PC-3 (cell line): Measurements from ENCODE around the gene PTGDS. TPM values are rescaled to one million over a fixed set of nuclear protein-coding genes. Genes with fewer than 3 reads are reported as not detected.

ENCODE experiments used
- ATAC-seq: fragments of 200-7000 bp; cut with Tn5 transposase; 2 replicates; pipeline ENCODE4 v1.9.1; 2020; ENCODE audit warnings: mild to moderate bottlenecking, moderate library complexity
- BruUV-seq: library from RNA; stranded (reverse); fragments of 400-500 nt; replicated peaks from 2 replicates; lab custom pipeline; 2021; lab: Mats Ljungman, UMichigan
- CTCF ChIA-PET: fragments of 300-600 bp; sonication (Branson Sonifier 250); formaldehyde crosslinking; loops from one replicate; lab custom pipeline; 2022; ENCODE audit warnings: antibody characterized with exemption; lab: Charles Lee
- POLR2A ChIA-PET: fragments of 300-600 bp; sonication (Branson Sonifier 250); formaldehyde crosslinking; loops from one replicate; lab custom pipeline; 2022; ENCODE audit warnings: antibody characterized with exemption; ENCODE audit not compliant: unreplicated experiment; lab: Charles Lee
- DNase-seq: peaks from one replicate; pipeline ENCODE4 v3.0.0-alpha.2; 2015
- H2AFZ ChIP-seq: fragments of 300-600 bp; sonication (generic); 2 replicates; pipeline ENCODE4 v1.6.0; 2016; ENCODE audit warnings: antibody characterized with exemption, low read length
- H3F3A ChIP-seq: fragments of 300-600 bp; sonication (generic); one replicate; pipeline ENCODE4 v1.6.0; 2017; ENCODE audit warnings: antibody characterized with exemption, low read length, control low read depth, mild to moderate bottlenecking; ENCODE audit not compliant: unreplicated experiment
- H3K27ac ChIP-seq: fragments of 300-600 bp; sonication (generic); 2 replicates; pipeline ENCODE4 v1.5.1; 2016; ENCODE audit warnings: mild to moderate bottlenecking, low read length
- H3K27me3 ChIP-seq: fragments of 300-600 bp; sonication (generic); 2 replicates; pipeline ENCODE4 v1.6.1; 2016; ENCODE audit warnings: low read length, mixed read lengths
- H3K36me3 ChIP-seq: fragments of 300-600 bp; sonication (generic); 2 replicates; pipeline ENCODE4 v1.6.1; 2016; ENCODE audit warnings: low read depth, mixed run types, low read length, mixed read lengths
- H3K4me1 ChIP-seq: fragments of 300-600 bp; sonication (generic); 2 replicates; pipeline ENCODE4 v1.5.1; 2016; ENCODE audit warnings: low read length; ENCODE audit not compliant: insufficient read depth
- H3K4me2 ChIP-seq: fragments of 300-600 bp; sonication (generic); 2 replicates; pipeline ENCODE4 v1.6.0; 2016; ENCODE audit warnings: low read length
- H3K4me3 ChIP-seq: fragments of 300-600 bp; sonication (generic); 2 replicates; pipeline ENCODE4 v1.5.1; 2016; ENCODE audit warnings: mild to moderate bottlenecking, low read length, mixed read lengths
- H3K79me2 ChIP-seq: fragments of 300-600 bp; sonication (generic); 2 replicates; pipeline ENCODE4 v1.6.1; 2017; ENCODE audit warnings: low read length, mixed read lengths
- H3K9ac ChIP-seq: fragments of 300-600 bp; sonication (generic); 2 replicates; pipeline ENCODE4 v1.6.0; 2016; ENCODE audit warnings: mild to moderate bottlenecking, low read length
- H3K9me2 ChIP-seq: fragments of 300-600 bp; sonication (generic); replicated peaks from 2 replicates; pipeline ENCODE4 v1.6.1; 2016; ENCODE audit warnings: mixed run types, low read length, mixed read lengths
- H3K9me3 ChIP-seq: fragments of 300-600 bp; sonication (generic); 2 replicates; pipeline ENCODE4 v1.6.1; 2016; ENCODE audit warnings: low read length, mixed read lengths
- H4K20me1 ChIP-seq: fragments of 300-600 bp; sonication (generic); 2 replicates; pipeline ENCODE4 v1.6.1; 2016; ENCODE audit warnings: low read length, mixed read lengths
- EZH2 ChIP-seq: fragments of 300-600 bp; sonication (generic); IDR thresholded peaks from one replicate; pipeline ENCODE4 v1.6.1; 2017; ENCODE audit warnings: antibody characterized with exemption, mild to moderate bottlenecking, low read length; ENCODE audit not compliant: unreplicated experiment
- EZH2phosphoT487 ChIP-seq: fragments of 300-600 bp; sonication (generic); IDR thresholded peaks from 2 replicates; pipeline ENCODE4 v1.6.1; 2018; ENCODE audit warnings: mild to moderate bottlenecking, antibody characterized with exemption, low read length, borderline replicate concordance
- intact Hi-C: fragments of 100-400 bp; cut with micrococcal nuclease; formaldehyde crosslinking; loops from 2 replicates; pipeline ENCODE4 v1.9.0; 2023
- total RNA-seq: library from RNA; depleted of rRNA; stranded (reverse); fragments of >200 nt; gene quantifications from 2 replicates; pipeline ENCODE4 v1.2.3, GENCODE V29; 2014
- TF ChIP-seq, protein P1 (sequence below): fragments of 300-600 bp; sonication (generic); conservative IDR thresholded peaks from 2 replicates; pipeline ENCODE4 v1.5.1; 2017; ENCODE audit warnings: antibody characterized with exemption, low read depth, mild to moderate bottlenecking, low read length

The PTGDS gene
- total RNA-seq, 1 experiment from 2014 or later, result not detected

DNA sequence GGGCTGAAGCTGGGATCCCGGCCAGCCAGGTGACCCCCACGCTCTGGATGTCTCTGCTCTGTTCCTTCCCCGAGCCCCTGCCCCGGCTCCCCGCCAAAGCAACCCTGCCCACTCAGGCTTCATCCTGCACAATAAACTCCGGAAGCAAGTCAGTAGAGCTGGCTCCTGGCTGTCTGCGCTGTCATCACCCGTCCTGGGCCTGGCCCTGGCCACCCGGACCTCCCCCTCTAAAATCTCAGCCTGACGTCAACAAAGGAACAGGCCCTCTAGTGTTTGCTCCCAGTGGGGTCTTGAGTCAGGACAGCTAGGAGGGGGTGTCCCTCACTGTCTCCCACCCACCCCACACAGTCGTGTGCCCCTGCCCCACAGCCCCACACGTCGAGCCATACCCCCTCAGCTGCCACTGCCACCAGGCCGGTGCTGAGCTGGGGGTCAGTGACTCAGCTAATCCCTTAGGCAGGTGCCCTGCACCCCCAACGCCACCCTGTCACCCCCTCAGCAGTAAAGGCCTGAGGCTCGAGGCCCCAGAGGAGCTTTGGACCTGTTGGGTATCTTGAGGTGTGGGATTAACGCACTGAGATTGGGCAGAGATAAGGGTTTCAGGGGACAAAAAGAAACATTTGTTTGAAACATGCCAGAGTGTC, 4.4 kb downstream of the PTGDS start:
- Histone ChIP-seq H3K79me2 (no peaks in the 10 kb centered on the region), H3K36me3 (no peaks in the 10 kb centered on the region), H3K4me1 (no peaks in the 10 kb centered on the region), H3K4me2 (no peak overlapping the region), H2AFZ (no peak overlapping the region), H3K9me3 (no peaks in the 10 kb centered on the region), H3F3A (no peaks in the 10 kb centered on the region), H3K27me3 (no peaks in the 10 kb centered on the region), H3K27ac (no peak overlapping the region), H3K4me3 (no peak overlapping the region), H4K20me1 (no peaks in the 10 kb centered on the region), H3K9ac (no peak overlapping the region), H3K9me2 (no peaks in the 10 kb centered on the region)
- BruUV-seq, result no TSS peak
- ATAC-seq, result no peak
- CTCF ChIA-PET, result no interaction called here
- intact Hi-C loops, result no loop called here
- DNase-seq, result no peak
- POLR2A ChIA-PET, result no interaction called here
- TF ChIP-seq EZH2 (no peak), EZH2phosphoT487 (no peak)
- TF ChIP-seq, protein P1, sequence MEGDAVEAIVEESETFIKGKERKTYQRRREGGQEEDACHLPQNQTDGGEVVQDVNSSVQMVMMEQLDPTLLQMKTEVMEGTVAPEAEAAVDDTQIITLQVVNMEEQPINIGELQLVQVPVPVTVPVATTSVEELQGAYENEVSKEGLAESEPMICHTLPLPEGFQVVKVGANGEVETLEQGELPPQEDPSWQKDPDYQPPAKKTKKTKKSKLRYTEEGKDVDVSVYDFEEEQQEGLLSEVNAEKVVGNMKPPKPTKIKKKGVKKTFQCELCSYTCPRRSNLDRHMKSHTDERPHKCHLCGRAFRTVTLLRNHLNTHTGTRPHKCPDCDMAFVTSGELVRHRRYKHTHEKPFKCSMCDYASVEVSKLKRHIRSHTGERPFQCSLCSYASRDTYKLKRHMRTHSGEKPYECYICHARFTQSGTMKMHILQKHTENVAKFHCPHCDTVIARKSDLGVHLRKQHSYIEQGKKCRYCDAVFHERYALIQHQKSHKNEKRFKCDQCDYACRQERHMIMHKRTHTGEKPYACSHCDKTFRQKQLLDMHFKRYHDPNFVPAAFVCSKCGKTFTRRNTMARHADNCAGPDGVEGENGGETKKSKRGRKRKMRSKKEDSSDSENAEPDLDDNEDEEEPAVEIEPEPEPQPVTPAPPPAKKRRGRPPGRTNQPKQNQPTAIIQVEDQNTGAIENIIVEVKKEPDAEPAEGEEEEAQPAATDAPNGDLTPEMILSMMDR, result no peak

DNA sequence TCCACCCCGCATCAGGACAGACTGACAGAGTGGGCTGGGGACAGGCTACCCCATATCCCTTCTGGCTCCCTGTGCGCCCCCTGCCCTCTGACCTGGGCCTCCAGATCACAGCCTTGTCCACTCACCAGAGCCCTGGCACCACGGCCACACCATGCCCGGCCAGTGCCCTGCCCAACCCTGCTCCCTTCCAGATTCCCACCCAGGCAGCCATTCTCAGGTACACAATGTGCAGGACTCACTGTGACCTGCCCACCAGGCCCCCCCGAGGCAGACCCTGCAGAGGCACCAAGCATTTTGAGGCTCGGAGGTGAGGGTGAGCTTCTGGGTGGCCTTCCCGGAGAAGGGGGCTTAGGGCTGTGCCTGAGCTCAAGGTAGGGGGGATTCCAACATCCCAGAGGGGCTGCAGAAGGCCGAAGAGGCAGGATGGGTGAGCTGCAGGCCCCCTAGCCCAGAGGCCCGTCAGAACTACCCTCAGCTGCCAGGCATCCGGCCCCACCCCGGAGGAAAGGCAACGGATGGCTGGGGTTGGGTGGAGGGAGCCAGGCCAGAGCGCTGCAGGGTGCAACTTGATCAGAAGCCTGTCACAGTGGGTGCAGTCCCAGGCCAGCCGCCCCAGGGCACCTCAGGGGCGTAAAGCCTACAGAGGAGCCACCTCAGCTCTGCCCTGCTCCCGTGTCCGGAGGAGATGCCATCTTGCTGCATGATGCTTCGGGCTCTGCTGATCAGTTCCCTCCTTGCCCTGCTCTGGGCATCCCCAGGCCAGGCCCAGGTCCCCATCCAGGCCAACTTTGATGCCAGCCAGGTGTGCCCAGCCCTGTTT, 5.1 kb downstream of the PTGDS start, which contains the start of gene LCNL1:
Gene LCNL1 (plus strand): TSS at position 762 of the 820 bp plus-strand sequence. CDS start 594 bp downstream, outside the sequence.
- POLR2A ChIA-PET, result no interaction called here
- Histone ChIP-seq H3K27ac (no peak within 1 kb of the TSS), H3K9me3 (no peaks in the 10 kb centered on the region), H3K4me3 (no peak within 1 kb of the TSS), H3K4me1 (no peaks in the 10 kb centered on the region), H3K27me3 (no peaks in the 10 kb centered on the region), H3K9ac (no peak within 1 kb of the TSS), H4K20me1 (no peaks in the 10 kb centered on the region), H3K79me2 (no peaks in the 10 kb centered on the region), H2AFZ (no peak within 1 kb of the TSS), H3K9me2 (no peaks in the 10 kb centered on the region), H3F3A (no peaks in the 10 kb centered on the region), H3K4me2 (no peak within 1 kb of the TSS), H3K36me3 (no peaks in the 10 kb centered on the region)
- intact Hi-C loops, result no loop called here
- BruUV-seq, result no TSS peak
- TF ChIP-seq EZH2, result no peak
- TF ChIP-seq, protein P1, result no peak
- TF ChIP-seq EZH2phosphoT487, result no peak
- ATAC-seq, result no peak
- CTCF ChIA-PET, result no interaction called here
- DNase-seq, result no peak

DNA sequence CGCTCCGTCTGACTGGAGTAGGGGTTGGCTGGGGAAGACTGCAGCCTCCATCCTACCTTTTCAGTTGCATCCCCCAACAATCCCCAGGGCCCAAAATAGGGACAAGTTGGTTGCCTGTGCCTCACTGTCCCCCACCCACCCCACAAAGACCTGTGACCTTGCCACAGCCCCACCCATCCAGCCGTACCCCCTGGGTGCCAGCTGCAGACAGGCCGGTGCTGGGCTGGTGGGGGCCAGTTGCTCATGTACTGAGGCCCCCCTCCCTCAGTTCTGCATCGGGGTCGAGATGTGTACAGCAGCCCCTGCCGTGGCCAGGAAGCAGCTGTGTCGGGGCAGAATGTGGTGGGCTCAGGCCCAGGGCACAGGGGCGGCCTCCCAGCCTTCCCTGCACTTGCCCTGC, 5.9 kb downstream of the PTGDS start:
- Histone ChIP-seq H3K4me1 (no peaks in the 10 kb centered on the region), H3K27me3 (no peaks in the 10 kb centered on the region), H3F3A (no peaks in the 10 kb centered on the region), H3K36me3 (no peaks in the 10 kb centered on the region), H2AFZ (no peak overlapping the region), H3K79me2 (no peaks in the 10 kb centered on the region), H3K9me2 (no peaks in the 10 kb centered on the region), H3K4me3 (no peak overlapping the region), H3K4me2 (no peak overlapping the region), H3K9ac (no peak overlapping the region), H3K9me3 (no peaks in the 10 kb centered on the region), H3K27ac (no peak overlapping the region), H4K20me1 (no peaks in the 10 kb centered on the region)
- ChIA-PET POLR2A (no interaction called here), CTCF (no interaction called here)
- BruUV-seq, result no TSS peak
- DNase-seq (no peak), ATAC-seq (no peak)
- intact Hi-C loops, result no loop called here
- TF ChIP-seq EZH2phosphoT487 (no peak), EZH2 (no peak)
- TF ChIP-seq, protein P1, result no peak
